Erythroblast (primary cell): ENCODE data around the gene UNC13D.

Source experiments
- GATA1 ChIP-seq: IDR thresholded peaks from 2 replicates; pipeline ENCODE4 v1.6.1; 2011; ENCODE audit warnings: low read depth, mild to moderate bottlenecking, control low read depth, low read length, moderate library complexity
- POLR2A ChIP-seq: IDR thresholded peaks from 2 replicates; pipeline ENCODE4 v1.6.1; 2011; ENCODE audit warnings: mild to moderate bottlenecking, low read length

DNA sequence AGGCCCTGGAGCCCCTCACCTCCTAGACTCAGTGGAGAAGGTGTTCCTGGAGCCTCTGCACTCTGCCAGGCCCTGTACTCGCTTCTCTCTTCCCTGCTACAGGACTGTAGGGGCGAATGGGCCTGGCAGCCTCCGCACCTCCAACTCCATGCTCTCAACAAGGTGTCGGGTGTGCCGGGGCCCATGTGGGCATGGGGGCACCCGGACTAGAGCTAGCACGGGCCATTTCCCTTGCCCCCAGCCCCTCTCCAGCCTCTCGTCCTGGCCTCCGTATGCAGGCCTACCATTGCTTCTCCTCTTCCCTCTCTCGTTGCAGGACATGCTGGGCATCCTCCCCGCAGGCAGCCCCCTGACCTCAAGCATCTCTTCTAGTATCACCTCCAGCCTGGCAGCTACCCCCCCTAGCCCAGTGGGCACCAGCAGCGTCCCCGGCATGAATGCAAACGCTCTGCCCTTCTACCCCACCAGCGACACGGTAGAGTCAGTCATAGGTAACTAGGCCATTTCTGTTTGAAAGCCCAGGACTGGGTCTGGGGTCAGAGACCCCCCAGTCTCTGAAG, 25.8 kb downstream of the UNC13D start:
- TF ChIP-seq POLR2A (no peak), GATA1 (no peak)
